Measurements from ENCODE around the gene LINGO1. TPM values are rescaled to one million over a fixed set of nuclear protein-coding genes. Genes with fewer than 3 reads are reported as not detected.

The LINGO1 gene
- polyA plus RNA-seq, 2 of the 4 experiments (the other 2 are of a cell fraction), result 2.2 to 3.3 TPM

DNA sequence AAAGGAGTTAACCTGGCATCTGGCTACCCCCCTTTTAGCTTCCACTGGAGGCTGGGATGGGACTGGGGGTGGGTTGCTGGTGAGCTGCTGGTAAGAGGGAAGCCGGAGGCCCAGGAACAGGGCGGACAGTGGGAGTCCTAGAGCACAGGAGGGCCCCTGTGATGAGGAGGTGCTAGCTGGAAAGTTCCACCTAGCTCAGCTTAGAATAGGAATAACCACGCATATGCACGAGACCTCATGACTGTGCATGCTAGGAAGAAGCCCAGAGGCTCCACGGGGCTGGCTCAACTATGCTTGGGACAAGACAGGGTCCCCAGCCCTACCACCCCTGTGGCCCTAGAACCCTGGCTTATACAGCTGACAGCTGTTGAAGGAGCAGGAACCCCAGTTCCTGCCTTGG lies 34.1 kb downstream of the LINGO1 start:
- FAIRE-seq (no peak), DNase-seq (ENCODE audit: low read depth in 1 of 2, low spot score in 1 of 2) (no peak), ATAC-seq (no peak)
- ChIA-PET POLR2A (no interaction called here), CTCF (interaction anchor here (0.7 to 2.4 kb wide), 3 partner anchors 9 to 55 kb away, joined by 3 to 10 read pairs (median 9); no protein-coding TSS in a partner anchor)
- H3K4me2 ChIP-seq, result no peak overlapping the region
- H3K27ac ChIP-seq, result no peak overlapping the region
- no peaks in the 10 kb centered on the region for H3K4me1 ChIP-seq
- no peak overlapping the region for H3K4me3 ChIP-seq
- H3K9me3 ChIP-seq, result no peaks in the 10 kb centered on the region
- TF ChIP-seq, protein P1, sequence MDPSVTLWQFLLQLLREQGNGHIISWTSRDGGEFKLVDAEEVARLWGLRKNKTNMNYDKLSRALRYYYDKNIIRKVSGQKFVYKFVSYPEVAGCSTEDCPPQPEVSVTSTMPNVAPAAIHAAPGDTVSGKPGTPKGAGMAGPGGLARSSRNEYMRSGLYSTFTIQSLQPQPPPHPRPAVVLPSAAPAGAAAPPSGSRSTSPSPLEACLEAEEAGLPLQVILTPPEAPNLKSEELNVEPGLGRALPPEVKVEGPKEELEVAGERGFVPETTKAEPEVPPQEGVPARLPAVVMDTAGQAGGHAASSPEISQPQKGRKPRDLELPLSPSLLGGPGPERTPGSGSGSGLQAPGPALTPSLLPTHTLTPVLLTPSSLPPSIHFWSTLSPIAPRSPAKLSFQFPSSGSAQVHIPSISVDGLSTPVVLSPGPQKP (IDR thresholded peaks at IDR 0.05; ENCODE audit: low read depth, low read length), result no peak
- TF ChIP-seq ZNF302 (CRISPR knock-in tag; IDR thresholded peaks at IDR 0.05) (no peak), JUN (IDR thresholded peaks at IDR 0.05) (no peak), RARB (CRISPR knock-in tag; IDR thresholded peaks at IDR 0.05) (no peak), CBX8 (IDR thresholded peaks at IDR 0.05) (no peak), KDM5A (IDR thresholded peaks at IDR 0.05) (no peak), NFE2L2 (conservative IDR thresholded peaks at IDR 0.05; ENCODE audit: low read length) (no peak), MAZ (IDR thresholded peaks at IDR 0.05; ENCODE audit: borderline replicate concordance, low read depth, low read length) (no peak), SREBF2 (IDR thresholded peaks at IDR 0.05) (no peak)
- TF ChIP-seq, protein P2, sequence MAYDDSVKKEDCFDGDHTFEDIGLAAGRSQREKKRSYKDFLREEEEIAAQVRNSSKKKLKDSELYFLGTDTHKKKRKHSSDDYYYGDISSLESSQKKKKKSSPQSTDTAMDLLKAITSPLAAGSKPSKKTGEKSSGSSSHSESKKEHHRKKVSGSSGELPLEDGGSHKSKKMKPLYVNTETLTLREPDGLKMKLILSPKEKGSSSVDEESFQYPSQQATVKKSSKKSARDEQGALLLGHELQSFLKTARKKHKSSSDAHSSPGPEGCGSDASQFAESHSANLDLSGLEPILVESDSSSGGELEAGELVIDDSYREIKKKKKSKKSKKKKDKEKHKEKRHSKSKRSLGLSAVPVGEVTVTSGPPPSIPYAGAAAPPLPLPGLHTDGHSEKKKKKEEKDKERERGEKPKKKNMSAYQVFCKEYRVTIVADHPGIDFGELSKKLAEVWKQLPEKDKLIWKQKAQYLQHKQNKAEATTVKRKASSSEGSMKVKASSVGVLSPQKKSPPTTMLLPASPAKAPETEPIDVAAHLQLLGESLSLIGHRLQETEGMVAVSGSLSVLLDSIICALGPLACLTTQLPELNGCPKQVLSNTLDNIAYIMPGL (CRISPR knock-in tag; IDR thresholded peaks at IDR 0.05; ENCODE audit: borderline replicate concordance), result no peak
- 75% methylated on average over 5 of the region's 5 CpGs for WGBS (ENCODE audit: missing lambda C conversion rate)

DNA sequence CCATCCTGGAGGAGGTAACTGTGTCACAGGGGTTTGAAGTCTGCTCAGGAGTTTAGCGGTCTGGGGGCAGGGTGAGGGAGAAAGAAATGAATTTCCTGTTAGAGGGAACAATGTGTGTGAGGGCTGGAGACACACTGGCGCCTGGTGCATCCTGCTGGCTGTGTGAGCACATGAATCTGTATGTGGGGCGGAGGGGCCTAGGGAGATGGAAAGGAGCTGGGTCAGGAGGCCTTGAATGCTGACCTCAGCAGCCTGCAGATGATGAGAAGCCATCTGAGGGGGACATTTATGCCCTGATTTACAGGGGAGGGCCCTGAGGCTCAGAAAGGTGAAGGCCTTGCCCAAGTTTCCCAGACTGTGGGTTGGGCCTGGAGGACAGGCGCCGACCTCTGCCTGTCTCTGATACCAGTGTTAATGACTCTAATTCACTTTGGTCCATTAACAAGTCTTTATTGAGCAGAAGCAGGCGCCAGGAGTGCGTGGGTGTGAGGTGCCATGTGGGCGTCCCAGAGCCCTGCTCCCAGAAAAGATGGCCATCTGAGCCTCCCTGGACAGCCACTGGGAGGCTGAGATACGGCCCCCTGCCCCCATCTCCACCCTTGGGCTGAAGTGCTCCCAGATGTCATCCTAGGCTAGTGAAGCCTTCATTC lies 34.8 kb downstream of the LINGO1 start:
- ChIA-PET CTCF (interaction anchor here (1.2 to 2.4 kb wide), 3 partner anchors 10 to 54 kb away, joined by 6 to 10 read pairs (median 6); no protein-coding TSS in a partner anchor), POLR2A (no interaction called here)
- Histone ChIP-seq H3K27ac (no peak overlapping the region), H3K4me3 (no peak overlapping the region), H3K4me1 (no peaks in the 10 kb centered on the region), H3K9me3 (no peaks in the 10 kb centered on the region), H3K4me2 (no peak overlapping the region)
- DNase-seq (ENCODE audit: low read depth in 1 of 2, low spot score in 1 of 2), result no peak
- WGBS (ENCODE audit: missing lambda C conversion rate), result 83% methylated on average over 9 of the region's 9 CpGs
- FAIRE-seq, result no peak
- TF ChIP-seq MAFK (IDR thresholded peaks at IDR 0.05; ENCODE audit: partially characterized antibody) (peak; percentile 60), NPAS2 (CRISPR knock-in tag; IDR thresholded peaks at IDR 0.05; ENCODE audit: borderline replicate concordance) (no peak)
- TF ChIP-seq, protein P2 (CRISPR knock-in tag; IDR thresholded peaks at IDR 0.05; ENCODE audit: borderline replicate concordance), result no peak
- TF ChIP-seq, protein P3, sequence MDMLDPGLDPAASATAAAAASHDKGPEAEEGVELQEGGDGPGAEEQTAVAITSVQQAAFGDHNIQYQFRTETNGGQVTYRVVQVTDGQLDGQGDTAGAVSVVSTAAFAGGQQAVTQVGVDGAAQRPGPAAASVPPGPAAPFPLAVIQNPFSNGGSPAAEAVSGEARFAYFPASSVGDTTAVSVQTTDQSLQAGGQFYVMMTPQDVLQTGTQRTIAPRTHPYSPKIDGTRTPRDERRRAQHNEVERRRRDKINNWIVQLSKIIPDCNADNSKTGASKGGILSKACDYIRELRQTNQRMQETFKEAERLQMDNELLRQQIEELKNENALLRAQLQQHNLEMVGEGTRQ (IDR thresholded peaks at IDR 0.05), result no peak
- no peak for ATAC-seq
